Colonic mucosa (tissue), 4 donors: ENCODE results near the gene ZSWIM5. TPM values are rescaled to one million over a fixed set of nuclear protein-coding genes. Genes with fewer than 3 reads are reported as not detected.

Experiments
- DNase-seq: peaks from one replicate; pipeline ENCODE4 v3.0.0-alpha.2; 2020
- H3K27ac ChIP-seq: fragments of 200-600 bp; one replicate; pipeline ENCODE4 v1.8.0; 2021
- H3K27me3 ChIP-seq: fragments of 200-600 bp; one replicate; pipeline ENCODE4 v1.8.0; 2021
- H3K36me3 ChIP-seq: fragments of 200-600 bp; one replicate; pipeline ENCODE4 v1.8.0; 2021
- H3K4me1 ChIP-seq: fragments of 200-600 bp; one replicate; pipeline ENCODE4 v1.8.0; 2021; ENCODE audit warnings: mild to moderate bottlenecking
- H3K4me3 ChIP-seq: fragments of 200-600 bp; one replicate; pipeline ENCODE4 v1.8.0; 2021
- H3K9ac ChIP-seq, 2 donors: one replicate each; pipeline ENCODE4 v1.7.0; 2013; ENCODE audit warnings: control low read depth in 2 of 2, low read depth in 2 of 2, low read length in 2 of 2
- H3K9me3 ChIP-seq: fragments of 200-600 bp; one replicate; pipeline ENCODE4 v1.8.0; 2021
- intact Hi-C: fragments of 100-400 bp; cut with DNase I; formaldehyde crosslinking; loops from one replicate; pipeline ENCODE4 v1.14.1; 2022
- total RNA-seq, 2 donors: library from RNA; stranded (reverse); fragmentation: NEBNext Ultra II Directional in 1 of 2; extraction: Animal tissue kit (Norgen Biotek cat#: 25700) in 1 of 2; gene quantifications; one replicate each; pipeline ENCODE4 v1.2.1, GENCODE V29; 2021
- TF ChIP-seq, protein P1 (sequence below): fragments of 200-600 bp; IDR thresholded peaks from one replicate; pipeline ENCODE4 v1.8.0; 2022; ENCODE audit warnings: antibody characterized with exemption, mild to moderate bottlenecking
- donor health status: healthy.
- donor health status: DM: no; HTN: no; CAD: no.
- donor health status: DM: no; HTN: no; CAD: no.

The ZSWIM5 gene
- total RNA-seq, 2 donors from 2014 or later = 9.0 to 9.7 TPM

DNA sequence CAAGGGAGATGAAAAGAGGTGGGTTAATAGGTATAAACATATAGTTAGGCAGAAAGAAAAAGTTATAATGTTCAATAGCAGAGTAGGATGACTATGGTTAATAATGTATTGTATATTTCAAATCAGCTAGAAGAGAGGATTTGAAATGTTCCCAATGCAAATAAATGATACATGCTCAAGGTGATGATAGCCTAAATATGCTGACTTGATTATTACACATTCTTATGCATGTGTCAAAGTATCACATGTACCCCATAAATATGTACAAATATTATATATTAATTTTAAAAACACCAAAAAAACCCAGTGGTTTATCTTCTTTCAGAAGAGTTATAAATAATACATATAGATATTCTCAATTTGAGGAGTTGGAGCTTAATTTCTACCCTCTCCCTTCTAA is 38.3 kb upstream of the ZSWIM5 start:
- DNase-seq = no peak
- H3K36me3 ChIP-seq = no peaks in the 10 kb centered on the region

DNA sequence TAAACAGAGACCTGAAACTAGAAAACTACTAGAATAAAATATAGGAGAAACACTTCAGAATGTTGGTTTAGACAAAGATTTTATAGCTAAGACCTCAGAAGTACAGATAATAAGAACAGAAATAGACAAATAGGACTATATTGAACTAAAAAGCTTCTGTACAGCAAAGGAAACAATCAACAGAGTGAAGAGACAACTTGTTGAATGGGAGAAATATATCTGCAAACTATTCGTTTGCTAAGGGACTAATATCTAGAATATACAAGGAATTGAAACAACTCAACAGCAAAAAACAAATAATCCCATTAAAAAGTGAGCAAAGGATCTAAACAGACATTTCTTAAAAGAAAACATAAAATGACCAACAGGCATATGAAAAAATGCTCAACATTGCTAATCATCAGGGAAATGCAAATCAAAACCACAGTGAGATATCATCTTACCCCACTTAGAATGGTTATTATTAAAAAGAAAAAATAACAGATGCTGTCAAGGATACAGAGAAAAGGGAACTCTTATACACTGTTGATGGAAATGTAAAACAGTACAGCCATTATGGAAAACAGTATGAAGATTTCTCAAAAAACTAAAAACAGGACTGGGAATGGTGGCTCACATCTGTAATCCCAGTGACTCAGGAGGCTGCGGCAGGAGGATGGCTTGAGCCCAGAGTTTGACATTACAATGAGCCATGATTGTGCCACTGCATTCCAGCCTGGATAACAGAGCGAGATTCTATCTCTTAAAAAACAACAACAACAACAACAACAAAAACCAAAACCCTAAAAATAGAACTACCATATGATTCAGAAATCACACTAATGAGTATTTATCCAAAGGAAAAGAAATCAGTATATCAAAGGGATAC is 37.3 kb upstream of the ZSWIM5 start:
- TF ChIP-seq, protein P1, sequence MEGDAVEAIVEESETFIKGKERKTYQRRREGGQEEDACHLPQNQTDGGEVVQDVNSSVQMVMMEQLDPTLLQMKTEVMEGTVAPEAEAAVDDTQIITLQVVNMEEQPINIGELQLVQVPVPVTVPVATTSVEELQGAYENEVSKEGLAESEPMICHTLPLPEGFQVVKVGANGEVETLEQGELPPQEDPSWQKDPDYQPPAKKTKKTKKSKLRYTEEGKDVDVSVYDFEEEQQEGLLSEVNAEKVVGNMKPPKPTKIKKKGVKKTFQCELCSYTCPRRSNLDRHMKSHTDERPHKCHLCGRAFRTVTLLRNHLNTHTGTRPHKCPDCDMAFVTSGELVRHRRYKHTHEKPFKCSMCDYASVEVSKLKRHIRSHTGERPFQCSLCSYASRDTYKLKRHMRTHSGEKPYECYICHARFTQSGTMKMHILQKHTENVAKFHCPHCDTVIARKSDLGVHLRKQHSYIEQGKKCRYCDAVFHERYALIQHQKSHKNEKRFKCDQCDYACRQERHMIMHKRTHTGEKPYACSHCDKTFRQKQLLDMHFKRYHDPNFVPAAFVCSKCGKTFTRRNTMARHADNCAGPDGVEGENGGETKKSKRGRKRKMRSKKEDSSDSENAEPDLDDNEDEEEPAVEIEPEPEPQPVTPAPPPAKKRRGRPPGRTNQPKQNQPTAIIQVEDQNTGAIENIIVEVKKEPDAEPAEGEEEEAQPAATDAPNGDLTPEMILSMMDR = no peak
- DNase-seq = no peak
- Histone ChIP-seq H3K9ac (no peak overlapping the region), H3K9me3 (no peaks in the 10 kb centered on the region), H3K27me3 (no peaks in the 10 kb centered on the region), H3K4me1 (no peaks in the 10 kb centered on the region), H3K4me3 (no peak overlapping the region), H3K36me3 (no peaks in the 10 kb centered on the region), H3K27ac (no peak overlapping the region)
- intact Hi-C loops = no loop called here

More for the DNA sequence above, 38.3 kb upstream of the ZSWIM5 start:
- no peak overlapping the region for H3K9ac ChIP-seq
- TF ChIP-seq, protein P1 = no peak
- H3K27me3 ChIP-seq = no peaks in the 10 kb centered on the region
- no peaks in the 10 kb centered on the region for H3K9me3 ChIP-seq
- no peak overlapping the region for H3K27ac ChIP-seq
- no peaks in the 10 kb centered on the region for H3K4me1 ChIP-seq
- intact Hi-C loops = no loop called here
- H3K4me3 ChIP-seq = no peak overlapping the region

DNA sequence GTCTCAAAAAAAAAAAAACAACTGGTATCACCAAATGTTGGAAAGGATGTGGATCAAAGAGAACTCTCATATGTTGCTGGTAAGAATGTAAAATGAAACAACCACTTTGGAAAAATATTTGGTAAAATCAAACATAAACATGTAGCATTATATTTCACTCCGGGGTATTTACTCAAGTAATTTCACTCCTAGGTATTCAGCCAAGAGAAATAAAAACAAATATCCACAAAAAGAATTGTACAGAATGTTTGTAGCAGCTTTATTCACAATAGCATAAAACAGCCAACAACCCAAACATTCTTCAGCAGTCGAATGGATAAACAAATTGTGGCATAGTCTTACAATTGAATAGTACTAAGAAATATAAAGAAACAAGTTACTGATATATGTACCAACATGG is 32.4 kb upstream of the ZSWIM5 start:
- H3K36me3 ChIP-seq = no peaks in the 10 kb centered on the region
- TF ChIP-seq, protein P1 = no peak
- no peak overlapping the region for H3K4me3 ChIP-seq
- H3K4me1 ChIP-seq = no peaks in the 10 kb centered on the region
- no peak for DNase-seq
- no peaks in the 10 kb centered on the region for H3K9me3 ChIP-seq
- H3K27me3 ChIP-seq = no peaks in the 10 kb centered on the region
- no peak overlapping the region for H3K27ac ChIP-seq
- no peak overlapping the region for H3K9ac ChIP-seq
- intact Hi-C loops = no loop called here

DNA sequence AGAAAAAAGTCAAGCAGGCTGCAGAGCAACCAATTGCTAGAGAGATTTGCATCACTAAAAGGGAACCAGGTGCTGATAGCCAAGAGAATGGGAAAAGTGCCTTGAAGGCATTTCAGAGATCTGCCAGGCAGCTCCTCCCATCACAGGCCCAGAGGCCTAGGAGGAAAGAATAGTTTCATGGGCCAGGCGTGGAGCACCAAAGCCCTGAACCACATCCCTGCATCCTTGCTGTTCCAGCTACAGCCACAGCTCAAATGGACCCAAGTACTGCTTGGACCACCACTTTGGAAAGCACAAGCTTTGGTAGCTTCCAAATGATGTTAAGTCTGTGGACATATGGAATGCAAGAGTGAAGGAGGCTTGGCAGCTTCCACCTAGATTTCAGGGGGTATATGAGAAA is 29.7 kb upstream of the ZSWIM5 start:
- Histone ChIP-seq H3K9me3 (no peaks in the 10 kb centered on the region), H3K4me3 (no peak overlapping the region), H3K36me3 (no peaks in the 10 kb centered on the region), H3K27me3 (no peaks in the 10 kb centered on the region), H3K9ac (no peak overlapping the region), H3K4me1 (no peaks in the 10 kb centered on the region), H3K27ac (no peak overlapping the region)
- no peak for DNase-seq
- TF ChIP-seq, protein P1 = no peak
- intact Hi-C loops = no loop called here

DNA sequence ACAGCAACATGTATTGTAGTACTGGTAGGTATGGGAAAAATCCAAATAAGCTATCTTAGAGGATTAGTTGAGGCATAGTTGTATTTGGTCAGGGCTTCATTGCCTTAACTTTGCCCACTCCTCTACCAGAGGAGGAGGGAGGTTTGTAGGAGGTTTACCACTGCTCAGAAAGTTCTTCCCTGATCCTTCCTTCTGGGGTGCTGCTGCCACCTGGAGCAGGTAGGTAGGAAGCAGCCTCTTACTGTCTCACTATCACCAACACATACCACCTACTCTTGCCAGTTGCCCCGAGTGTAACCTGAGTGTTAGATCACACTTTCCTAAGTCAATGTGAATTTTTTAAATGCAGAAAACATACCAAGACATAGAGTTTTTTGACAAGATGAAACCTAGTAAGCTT is 24.1 kb upstream of the ZSWIM5 start:
- H3K9me3 ChIP-seq = no peaks in the 10 kb centered on the region
- no peak overlapping the region for H3K4me3 ChIP-seq
- DNase-seq = peak; percentile 36
- intact Hi-C loops = loop anchor here (5.0 kb wide), 1 partner anchor 213 kb away; no protein-coding TSS in a partner anchor
- TF ChIP-seq, protein P1 = peak; percentile 26
- no peaks in the 10 kb centered on the region for H3K36me3 ChIP-seq
- H3K27me3 ChIP-seq = no peaks in the 10 kb centered on the region
- no peak overlapping the region for H3K9ac ChIP-seq
- no peaks in the 10 kb centered on the region for H3K4me1 ChIP-seq
- no peak overlapping the region for H3K27ac ChIP-seq
